Smooth muscle cell (in vitro differentiated cells): ENCODE results near the gene C22orf31. TPM values are rescaled to one million over a fixed set of nuclear protein-coding genes. Genes with fewer than 3 reads are reported as not detected.

Experiments used
- DNase-seq: peaks from one replicate; lab custom pipeline; 2025; ENCODE audit not compliant: unreplicated experiment; lab: John Stamatoyannopoulos, UW
- H2AFZ ChIP-seq: fragments of 200-600 bp; sonication (generic); 2 replicates; pipeline ENCODE4 v1.6.0; 2016; ENCODE audit warnings: antibody characterized with exemption, low read depth, mild to moderate bottlenecking
- H3F3A ChIP-seq: fragments of 200-600 bp; sonication (generic); 2 replicates; pipeline ENCODE4 v1.6.0; 2017; ENCODE audit warnings: antibody characterized with exemption, low read depth
- H3K27ac ChIP-seq: fragments of 200-600 bp; sonication (generic); 2 replicates; pipeline ENCODE4 v1.5.1; 2016; ENCODE audit warnings: low read depth, mild to moderate bottlenecking
- H3K27me3 ChIP-seq: fragments of 200-600 bp; sonication (generic); 2 replicates; pipeline ENCODE4 v1.6.1; 2016; ENCODE audit warnings: low read depth, mild to moderate bottlenecking
- H3K36me3 ChIP-seq: fragments of 200-600 bp; sonication (generic); 2 replicates; pipeline ENCODE4 v1.5.1; 2016; ENCODE audit warnings: low read depth
- H3K4me1 ChIP-seq: fragments of 200-600 bp; sonication (generic); 2 replicates; pipeline ENCODE4 v1.5.1; 2016; ENCODE audit warnings: low read depth
- H3K4me2 ChIP-seq: fragments of 200-600 bp; sonication (generic); 2 replicates; pipeline ENCODE4 v1.6.0; 2016; ENCODE audit warnings: mild to moderate bottlenecking
- H3K4me3 ChIP-seq: fragments of 200-600 bp; sonication (generic); 2 replicates; pipeline ENCODE4 v1.5.1; 2016; ENCODE audit warnings: mild to moderate bottlenecking
- H3K79me2 ChIP-seq: fragments of 200-600 bp; sonication (generic); 2 replicates; pipeline ENCODE4 v1.6.0; 2016; ENCODE audit warnings: low read depth, mild to moderate bottlenecking
- H3K9ac ChIP-seq: fragments of 200-600 bp; sonication (generic); 2 replicates; pipeline ENCODE4 v1.6.0; 2016; ENCODE audit warnings: low read depth
- H3K9me3 ChIP-seq: fragments of 200-600 bp; sonication (generic); replicated peaks from 2 replicates; pipeline ENCODE4 v1.5.1; 2016; ENCODE audit warnings: low read depth
- H4K20me1 ChIP-seq: fragments of 200-600 bp; sonication (generic); 2 replicates; pipeline ENCODE4 v1.6.0; 2016; ENCODE audit warnings: low read depth
- CTCF ChIP-seq: fragments of 200-600 bp; sonication (generic); IDR thresholded peaks from 2 replicates; pipeline ENCODE4 v1.5.1; 2017; ENCODE audit warnings: borderline replicate concordance, mild to moderate bottlenecking, antibody characterized with exemption; ENCODE audit not compliant: insufficient read depth, poor library complexity, severe bottlenecking
- WGBS: methylation state at CpG from one replicate; pipeline ENCODE4 v1.1.7; 2016; ENCODE audit warnings: low lambda C conversion rate; 5-methylcytosine and 5-hydroxymethylcytosine counted together
- polyA plus RNA-seq: library from polyadenylated mRNA; unstranded; fragments of >200 nt; fragmentation: Nextera tagmentation; extraction: Ambion mirVana; gene quantifications from 2 replicates; pipeline ENCODE4 v1.2.1, GENCODE V29; 2016
- total RNA-seq: library from RNA; depleted of rRNA; stranded (reverse); fragments of >200 nt; gene quantifications from 2 replicates; pipeline ENCODE4 v1.2.3, GENCODE V29; 2014

C22orf31 gene
- total and polyA plus RNA-seq, 2 experiments from 2014 or later = not detected

GRCh38 chr22:29029202-29030000 lies 32.2 kb downstream of the C22orf31 start:
- peak overlapping the region; percentile 96 for H3K27ac ChIP-seq
- H3K4me1 ChIP-seq = peaks cover 25% of the 10 kb centered on the region
- H3K27me3 ChIP-seq = no peaks in the 10 kb centered on the region
- no peak overlapping the region for H2AFZ ChIP-seq
- H3K9me3 ChIP-seq = no peaks in the 10 kb centered on the region
- no peaks in the 10 kb centered on the region for H3K79me2 ChIP-seq
- no peaks in the 10 kb centered on the region for H4K20me1 ChIP-seq
- no peaks in the 10 kb centered on the region for H3K36me3 ChIP-seq
- peak overlapping the region; percentile 86 for H3K4me2 ChIP-seq
- 72% methylated on average over 9 of the region's 9 CpGs for WGBS
- no peak overlapping the region for H3K4me3 ChIP-seq
- TF ChIP-seq CTCF = no peak
- H3K9ac ChIP-seq = peak overlapping the region; percentile 92
- DNase-seq = no peak
- peaks cover 20% of the 10 kb centered on the region for H3F3A ChIP-seq

DNA sequence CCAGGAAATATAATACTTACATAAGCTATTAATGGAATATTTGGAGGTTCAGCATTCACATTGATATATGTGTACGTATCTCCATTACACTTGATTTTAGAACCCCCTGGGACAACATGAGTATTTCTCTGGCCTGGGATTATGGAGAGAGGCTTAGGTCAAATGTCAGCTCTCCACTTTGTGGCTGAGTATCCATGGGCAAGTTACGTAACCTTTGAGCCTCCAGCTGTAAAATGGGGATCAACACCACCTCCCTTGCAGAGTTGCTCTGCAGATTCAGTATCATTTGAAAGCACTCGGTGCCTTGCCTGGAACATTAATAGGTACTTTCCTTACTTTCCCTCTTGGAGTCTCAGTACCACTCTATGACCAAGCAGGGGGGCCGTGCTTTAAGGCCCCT lies 33.2 kb downstream of the C22orf31 start:
- no peak overlapping the region for H3K4me2 ChIP-seq
- H3K27ac ChIP-seq = no peak overlapping the region
- 84% methylated on average over 4 of the region's 4 CpGs for WGBS
- H4K20me1 ChIP-seq = no peaks in the 10 kb centered on the region
- TF ChIP-seq CTCF = no peak
- H2AFZ ChIP-seq = no peak overlapping the region
- no peak for DNase-seq
- peaks cover 25% of the 10 kb centered on the region for H3K4me1 ChIP-seq
- H3F3A ChIP-seq = peaks cover 20% of the 10 kb centered on the region
- H3K9me3 ChIP-seq = no peaks in the 10 kb centered on the region
- H3K27me3 ChIP-seq = no peaks in the 10 kb centered on the region
- no peak overlapping the region for H3K4me3 ChIP-seq
- no peaks in the 10 kb centered on the region for H3K36me3 ChIP-seq
- no peak overlapping the region for H3K9ac ChIP-seq
- no peaks in the 10 kb centered on the region for H3K79me2 ChIP-seq

GRCh38 chr22:29026579-29026978 lies 35.1 kb downstream of the C22orf31 start:
- H3K79me2 ChIP-seq = peaks cover 5% of the 10 kb centered on the region
- H2AFZ ChIP-seq = no peak overlapping the region
- no peak for DNase-seq
- peaks cover 15% of the 10 kb centered on the region for H3K4me1 ChIP-seq
- no peaks in the 10 kb centered on the region for H3K9me3 ChIP-seq
- H3K36me3 ChIP-seq = no peaks in the 10 kb centered on the region
- H3K27me3 ChIP-seq = no peaks in the 10 kb centered on the region
- TF ChIP-seq CTCF = no peak
- H3K4me2 ChIP-seq = no peak overlapping the region
- 100% methylated on average over 3 of the region's 3 CpGs for WGBS
- no peak overlapping the region for H3K4me3 ChIP-seq
- H3F3A ChIP-seq = peaks cover 8% of the 10 kb centered on the region
- H4K20me1 ChIP-seq = no peaks in the 10 kb centered on the region
- no peak overlapping the region for H3K9ac ChIP-seq
- H3K27ac ChIP-seq = no peak overlapping the region
